GM21526 (cell line): Measurements from ENCODE around the gene LAMA5.

Experiments used
- ATAC-seq: cut with Tn5 transposase; IDR thresholded peaks from one replicate; pipeline ENCODE4 v1.9.1; 2021; ENCODE audit warnings: moderate library complexity; ENCODE audit not compliant: unreplicated experiment, low FRiP score

Gene LAMA5

DNA sequence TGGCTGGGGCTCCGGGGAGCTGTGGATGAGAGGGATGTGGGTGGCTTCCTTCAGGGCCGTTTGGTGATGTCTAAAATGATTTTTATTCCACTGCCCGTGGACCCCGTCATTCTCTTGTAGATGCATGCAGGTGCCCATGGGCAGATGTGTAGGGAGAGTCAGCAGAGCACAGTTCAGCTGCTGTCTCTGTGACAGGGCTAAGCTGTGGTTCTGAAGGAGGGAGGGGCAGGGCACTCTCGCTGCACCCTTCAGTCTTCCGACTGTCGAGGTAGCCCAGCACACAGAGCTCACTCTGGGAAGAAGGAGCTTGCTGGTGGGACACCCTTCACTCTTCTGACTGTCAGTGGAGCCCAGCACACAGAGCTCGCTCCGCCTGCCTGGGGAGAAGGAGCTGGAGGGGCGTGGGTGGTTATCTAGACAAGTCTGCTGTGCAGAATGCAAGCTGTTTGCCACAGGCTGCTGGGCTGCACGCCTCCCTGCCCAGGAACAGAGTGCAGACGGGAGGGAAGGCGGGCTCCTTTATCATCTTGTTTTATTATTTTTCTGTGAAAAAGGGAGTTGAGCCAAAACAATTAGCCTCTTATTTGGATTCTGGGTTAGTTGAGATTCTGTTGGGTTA is 92.7 kb downstream of the LAMA5 start:
- no peak for ATAC-seq

- ATAC-seq, result no peak
These were observed 93.7 kb downstream of the LAMA5 start for GRCh38 chr20:62273416-62273815.

DNA sequence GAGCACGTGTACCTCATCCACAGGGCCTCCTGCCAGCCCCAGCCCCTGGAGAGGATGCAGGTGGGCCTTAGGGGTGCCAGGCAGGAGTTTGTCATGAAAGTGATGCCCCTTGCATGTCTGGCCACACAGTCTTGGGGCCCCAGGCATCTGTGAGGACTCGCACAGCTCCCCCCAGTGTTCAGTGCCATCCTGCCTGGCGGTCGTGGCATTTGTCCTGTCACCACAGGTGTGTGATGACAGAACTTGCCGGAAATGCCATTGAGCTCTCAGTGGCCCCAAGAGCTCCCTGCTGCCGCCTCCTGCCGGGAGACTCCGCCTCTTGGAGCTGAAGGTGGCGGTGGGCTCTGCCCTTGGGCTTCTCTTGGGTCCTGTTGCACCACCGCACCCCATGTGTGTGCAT is 94.9 kb downstream of the LAMA5 start:
- no peak for ATAC-seq

DNA sequence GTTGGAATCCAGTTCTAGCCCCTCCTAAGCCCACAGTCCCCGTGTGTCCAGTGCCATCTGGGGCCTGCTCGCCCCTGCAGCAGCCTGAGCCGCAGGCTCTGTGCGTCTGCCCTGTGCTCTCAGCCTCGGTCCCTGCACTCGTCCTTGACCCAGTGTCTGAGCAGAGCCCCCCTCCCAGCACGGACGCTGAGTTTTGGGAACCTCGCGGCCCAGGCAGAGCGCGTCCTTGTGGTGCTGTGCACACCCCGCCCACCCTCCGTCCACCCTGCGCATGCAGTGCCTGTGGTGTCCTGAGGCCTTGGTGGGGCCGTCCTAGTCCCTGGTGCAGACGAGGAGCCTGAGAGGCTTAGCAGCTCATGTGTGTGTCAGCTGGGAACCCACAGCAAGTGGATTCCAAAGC is 97.2 kb downstream of the LAMA5 start:
- no peak for ATAC-seq

DNA sequence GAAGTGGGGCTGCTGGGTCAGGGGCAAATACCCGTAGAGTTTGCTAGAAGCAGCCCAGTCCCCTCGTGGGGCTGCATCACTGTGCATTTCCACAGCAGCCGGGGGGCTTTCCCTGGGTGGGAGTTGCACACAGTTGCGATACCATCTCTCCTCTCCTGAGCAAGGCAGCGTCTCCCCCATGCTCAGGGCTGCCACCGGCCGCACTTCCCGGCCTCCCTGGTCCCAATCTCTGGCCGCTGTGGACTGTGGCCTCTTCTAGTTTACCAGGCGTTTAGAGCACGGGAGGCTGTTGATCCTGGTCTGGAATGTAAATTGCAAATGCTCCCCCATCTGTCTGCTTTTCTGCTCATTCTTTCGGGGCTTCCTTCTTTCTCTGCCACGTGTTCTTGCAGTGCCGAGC is 97.7 kb downstream of the LAMA5 start:
- ATAC-seq, result no peak

GRCh38 chr20:62268228-62268900 is 98.7 kb downstream of the LAMA5 start:
- no peak for ATAC-seq

GRCh38 chr20:62267543-62267942 is 99.6 kb downstream of the LAMA5 start:
- no peak for ATAC-seq

GRCh38 chr20:62266851-62267250 is 100.3 kb downstream of the LAMA5 start:
- no peak for ATAC-seq

DNA sequence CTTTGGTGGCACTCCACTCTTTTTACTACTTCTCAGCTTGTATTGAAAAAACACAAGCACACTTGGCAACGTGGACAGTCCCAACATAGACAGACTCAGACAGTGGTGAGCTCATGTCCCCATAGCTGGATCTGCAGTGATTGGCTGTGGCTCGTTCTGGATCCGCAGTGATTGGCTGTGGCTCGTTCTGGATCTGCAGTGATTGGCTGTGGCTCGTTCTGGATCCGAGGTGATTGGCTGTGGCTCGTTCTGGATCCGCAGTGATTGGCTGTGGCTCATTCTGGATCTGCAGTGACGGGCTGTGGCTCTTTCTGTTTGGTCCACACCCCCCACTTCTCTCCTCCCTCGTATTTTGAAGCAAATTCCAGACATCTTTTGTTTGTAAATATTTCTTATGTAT is 100.8 kb downstream of the LAMA5 start:
- ATAC-seq, result no peak

DNA sequence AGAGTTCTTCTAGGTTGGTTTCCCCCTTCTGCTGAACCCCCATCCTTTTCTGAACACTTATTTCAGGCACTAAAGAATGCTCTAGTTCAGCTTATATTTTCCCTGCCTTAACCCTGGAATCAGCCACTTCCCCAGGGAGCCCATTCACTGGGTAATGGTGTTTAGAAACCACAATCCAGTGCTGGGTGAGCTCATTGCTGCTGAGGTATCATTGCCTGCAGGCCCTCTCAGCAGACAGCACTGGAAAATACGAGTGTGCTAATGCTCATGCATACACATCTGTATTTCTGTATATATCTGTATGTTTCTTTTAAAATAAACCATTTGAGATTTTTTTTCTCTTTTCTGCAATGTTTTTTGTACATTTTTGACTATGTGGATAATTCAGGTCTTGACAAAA is 101.7 kb downstream of the LAMA5 start:
- ATAC-seq, result no peak

- ATAC-seq, result no peak
These were observed 103.7 kb downstream of the LAMA5 start for GRCh38 chr20:62263396-62263795.

DNA sequence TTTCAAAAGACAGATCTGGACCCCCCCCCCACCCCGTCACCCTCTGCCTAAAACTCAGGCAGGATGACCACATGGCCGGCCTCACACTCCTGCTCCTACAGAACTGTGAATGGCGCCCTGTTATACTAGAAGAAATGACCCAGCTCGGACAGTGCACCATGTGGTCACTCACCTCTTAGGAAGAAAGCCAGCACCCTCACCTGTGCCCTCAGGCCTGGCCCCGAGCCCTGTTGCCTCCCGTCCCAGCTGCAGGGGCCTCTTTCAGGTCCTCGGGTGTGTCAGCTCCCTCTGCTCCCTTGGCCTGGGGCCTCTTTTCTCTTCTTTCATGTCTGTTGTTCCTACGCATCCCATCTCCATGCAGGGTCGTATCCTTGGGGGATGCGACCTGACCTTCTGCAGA is 105.0 kb downstream of the LAMA5 start:
- no peak for ATAC-seq

GRCh38 chr20:62259294-62259565 is 107.9 kb downstream of the LAMA5 start:
- no peak for ATAC-seq
